ENCODE data around the gene CARNS1.
"Not testable (repeated sequence)": the region's sequence is repeated elsewhere in the genome, so short reads cannot be mapped to it uniquely, and the experiment has no call there.

Gene CARNS1

GRCh38 chr11:67397536-67397935 is 17.9 kb upstream of the CARNS1 start:
- DNase-seq: peak; percentile 47

GRCh38 chr11:67397986-67398660 is 17.4 kb upstream of the CARNS1 start:
- peak; percentile 41 for DNase-seq

GRCh38 chr11:67398661-67399563 is 16.6 kb upstream of the CARNS1 start:
- DNase-seq: no peak

- peak; percentile 46 for DNase-seq
Measured at GRCh38 chr11:67400251-67400941, 15.1 kb upstream of the CARNS1 start.

GRCh38 chr11:67400942-67401494 is 14.5 kb upstream of the CARNS1 start:
- no peak for DNase-seq

GRCh38 chr11:67401495-67402191 is 13.8 kb upstream of the CARNS1 start, which contains the start of gene PPP1CA:
Gene PPP1CA (minus strand): TSS chr11:67401858. CDS start chr11:67401782, 76 bp downstream.
- peak; percentile 97 for DNase-seq

- DNase-seq: not testable (repeated sequence)
Measured at GRCh38 chr11:67402192-67402839, 13.2 kb upstream of the CARNS1 start.

- DNase-seq: not testable (repeated sequence)
Measured at GRCh38 chr11:67403085-67403484, 12.4 kb upstream of the CARNS1 start.

- peak; percentile 48 for DNase-seq
Measured at GRCh38 chr11:67404515-67405195, 10.8 kb upstream of the CARNS1 start.

GRCh38 chr11:67405196-67405567 is 10.3 kb upstream of the CARNS1 start:
- DNase-seq: no peak

- no peak for DNase-seq
Measured at GRCh38 chr11:67405688-67406339, 9.7 kb upstream of the CARNS1 start.

GRCh38 chr11:67406420-67406968 is 9.0 kb upstream of the CARNS1 start:
- DNase-seq: no peak

- DNase-seq: no peak
Measured at GRCh38 chr11:67406969-67407687, 8.3 kb upstream of the CARNS1 start.

- no peak for DNase-seq
Measured at GRCh38 chr11:67407688-67408163, 7.8 kb upstream of the CARNS1 start.

GRCh38 chr11:67408437-67409200 is 6.9 kb upstream of the CARNS1 start:
- no peak for DNase-seq

GRCh38 chr11:67409261-67409666 is 6.2 kb upstream of the CARNS1 start:
- no peak for DNase-seq

- DNase-seq: peak; percentile 44
Measured at GRCh38 chr11:67409781-67410368, 5.6 kb upstream of the CARNS1 start.

GRCh38 chr11:67410369-67410831 is 5.1 kb upstream of the CARNS1 start:
- DNase-seq: no peak
